IPS-18c (cell line): Measurements from ENCODE around the gene CLNK.
"Not testable (repeated sequence)": the region's sequence is repeated elsewhere in the genome, so short reads cannot be mapped to it uniquely, and the experiment has no call there.

Source experiments
- H3K4me3 ChIP-seq: 2 replicates; pipeline ENCODE4 v1.7.0; 2013; ENCODE audit warnings: low read depth, mild to moderate bottlenecking, low read length, moderate library complexity; ENCODE audit not compliant: insufficient read depth
- H3K9me3 ChIP-seq: one replicate; pipeline ENCODE4 v1.6.1; 2013; ENCODE audit warnings: mild to moderate bottlenecking, low read length, moderate library complexity; ENCODE audit not compliant: control insufficient read depth, insufficient read depth

Gene CLNK

DNA sequence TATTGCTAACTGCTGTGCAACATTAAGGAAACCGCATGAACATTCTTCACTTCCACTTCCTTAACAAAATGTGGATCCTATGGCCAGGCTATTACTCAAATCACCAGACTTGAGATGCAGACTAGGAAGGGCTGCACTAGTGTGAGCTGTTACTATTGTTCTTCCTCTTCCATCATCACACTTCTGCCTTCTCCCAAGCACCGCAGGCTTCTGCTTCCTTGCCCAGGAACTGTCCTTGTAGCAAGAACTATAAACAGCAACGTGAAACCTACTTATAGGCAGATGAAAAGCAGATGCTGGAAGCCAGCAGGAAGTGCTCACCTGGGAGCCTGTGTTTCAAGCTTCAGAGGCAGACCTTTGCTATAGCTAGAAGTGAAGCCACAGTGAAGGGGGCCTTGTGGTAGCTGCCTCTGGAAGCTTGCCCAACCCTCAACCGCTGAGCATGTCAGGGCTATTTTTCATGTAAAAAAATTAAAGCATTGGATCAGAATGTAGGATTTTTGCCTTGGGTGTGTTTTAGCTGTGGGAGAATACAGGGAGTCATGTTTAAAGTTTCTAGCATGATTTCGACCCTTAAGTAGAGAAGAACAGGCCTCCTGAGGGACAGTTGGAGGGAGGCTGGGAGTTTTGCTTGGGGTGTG, 43.9 kb downstream of the CLNK start:
- no peak overlapping the region for H3K4me3 ChIP-seq
- no peaks in the 10 kb centered on the region for H3K9me3 ChIP-seq

- Histone ChIP-seq H3K9me3 (no peaks in the 10 kb centered on the region), H3K4me3 (no peak overlapping the region)
Observed at GRCh38 chr4:10639664-10640063, 44.9 kb downstream of the CLNK start.

DNA sequence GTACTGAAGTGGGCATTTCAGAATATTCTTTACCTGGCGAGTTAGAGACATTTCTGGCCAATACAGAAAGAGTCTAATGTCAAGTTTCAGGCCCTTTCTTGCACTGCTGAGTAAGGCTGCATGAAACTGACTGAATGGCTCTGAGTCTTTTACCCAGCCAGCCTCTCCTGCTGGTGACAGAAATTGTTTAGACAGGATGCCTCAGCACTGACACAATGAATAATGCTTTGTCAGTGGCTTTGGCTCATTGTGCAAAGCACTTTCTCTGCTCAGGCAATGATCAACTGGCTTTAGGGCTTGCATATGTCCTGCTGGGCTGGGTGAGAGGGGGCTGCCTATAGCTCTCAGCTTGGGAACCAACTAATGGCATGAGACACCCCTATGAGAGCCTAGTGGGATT, 45.5 kb downstream of the CLNK start:
- Histone ChIP-seq H3K9me3 (no peaks in the 10 kb centered on the region), H3K4me3 (no peak overlapping the region)

GRCh38 chr4:10635091-10635490, 49.5 kb downstream of the CLNK start:
- H3K9me3 ChIP-seq, result no peaks in the 10 kb centered on the region
- H3K4me3 ChIP-seq, result no peak overlapping the region

DNA sequence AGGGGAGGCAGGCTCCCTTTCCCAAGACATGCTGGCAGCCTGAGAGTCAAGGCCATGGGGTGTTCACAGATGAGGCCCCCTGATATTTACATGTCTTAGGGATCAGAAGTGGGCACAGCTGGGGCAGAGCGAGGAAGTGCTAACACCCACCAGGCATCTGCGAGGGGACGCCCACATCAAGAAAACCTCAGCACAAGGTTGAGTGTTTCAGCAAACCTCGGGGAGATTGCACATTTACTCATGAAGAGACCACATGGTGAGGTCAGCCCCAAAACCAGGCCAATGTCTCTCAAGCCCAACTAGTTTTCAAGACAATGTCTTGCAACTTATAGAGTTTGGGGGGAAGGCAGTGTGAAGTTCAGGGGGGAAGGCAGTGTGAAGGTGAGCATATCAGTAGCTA, 55.2 kb downstream of the CLNK start:
- Histone ChIP-seq H3K9me3 (no peaks in the 10 kb centered on the region), H3K4me3 (no peak overlapping the region)

- no peaks in the 10 kb centered on the region for H3K9me3 ChIP-seq
- no peak overlapping the region for H3K4me3 ChIP-seq
Observed at GRCh38 chr4:10625131-10625530, 59.4 kb downstream of the CLNK start.

DNA sequence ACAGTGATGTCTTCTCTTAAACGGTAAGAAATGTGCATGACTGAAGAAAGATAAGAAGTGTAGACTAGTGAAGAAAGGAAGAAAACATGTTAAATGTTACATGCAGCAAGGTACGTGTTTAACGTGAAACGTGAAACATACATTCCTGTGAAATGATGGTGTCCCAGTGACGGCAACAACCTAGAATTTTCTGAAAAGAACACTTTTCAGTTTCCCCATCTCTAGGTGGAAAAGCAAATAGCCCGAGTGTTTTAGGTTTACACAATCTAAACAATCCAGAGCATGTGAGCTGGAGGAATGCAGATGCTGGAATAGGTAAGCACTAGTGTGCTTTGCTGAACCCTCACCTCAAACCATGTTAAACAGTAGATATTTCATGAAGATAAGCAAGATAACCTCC, 60.7 kb downstream of the CLNK start:
- Histone ChIP-seq H3K4me3 (no peak overlapping the region), H3K9me3 (no peaks in the 10 kb centered on the region)

DNA sequence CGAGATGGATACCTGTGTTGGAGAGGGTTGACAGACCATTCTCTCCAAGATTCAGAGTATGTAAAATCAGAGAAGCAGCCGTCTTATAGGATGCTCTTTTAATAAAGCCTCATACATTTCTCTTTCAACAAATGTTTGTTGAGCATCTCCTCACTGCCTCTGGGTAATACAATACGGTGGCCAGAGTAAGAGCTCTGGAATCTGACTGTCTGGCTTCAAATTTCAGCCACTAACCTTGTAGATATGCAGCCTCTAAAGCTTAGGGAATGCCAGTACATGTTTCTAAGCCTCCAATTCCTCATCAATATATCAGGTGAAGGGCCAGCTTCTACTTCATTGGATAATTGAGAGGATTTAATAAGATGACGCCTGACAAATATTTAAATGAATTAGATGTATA, 61.3 kb downstream of the CLNK start:
- no peak overlapping the region for H3K4me3 ChIP-seq
- H3K9me3 ChIP-seq, result no peaks in the 10 kb centered on the region

- Histone ChIP-seq H3K9me3 (no peaks in the 10 kb centered on the region), H3K4me3 (no peak overlapping the region)
Observed at GRCh38 chr4:10622728-10623127, 61.8 kb downstream of the CLNK start.

- H3K4me3 ChIP-seq, result no peak overlapping the region
- H3K9me3 ChIP-seq, result no peaks in the 10 kb centered on the region
Observed at GRCh38 chr4:10620935-10621488, 63.6 kb downstream of the CLNK start.

DNA sequence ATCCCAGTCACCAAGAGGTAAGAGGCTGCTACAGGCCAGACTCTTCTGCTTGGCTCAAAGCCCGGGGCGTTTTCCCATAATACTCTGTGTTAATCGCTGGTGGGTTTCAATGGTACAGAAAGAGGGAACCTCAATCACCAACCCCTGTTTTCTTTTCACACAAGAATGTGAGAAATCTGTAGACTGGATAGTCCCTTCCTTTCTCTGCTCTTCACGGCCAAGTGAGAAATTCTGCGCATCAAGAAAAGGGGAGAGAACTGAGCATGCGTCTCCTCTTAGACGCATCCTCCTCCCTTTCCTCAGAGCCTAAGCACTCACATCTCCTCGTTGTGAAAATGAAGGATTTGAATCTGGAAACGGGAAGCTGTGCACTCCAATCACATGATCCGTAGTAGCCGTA, 64.7 kb downstream of the CLNK start:
- Histone ChIP-seq H3K4me3 (no peak overlapping the region), H3K9me3 (no peaks in the 10 kb centered on the region)

DNA sequence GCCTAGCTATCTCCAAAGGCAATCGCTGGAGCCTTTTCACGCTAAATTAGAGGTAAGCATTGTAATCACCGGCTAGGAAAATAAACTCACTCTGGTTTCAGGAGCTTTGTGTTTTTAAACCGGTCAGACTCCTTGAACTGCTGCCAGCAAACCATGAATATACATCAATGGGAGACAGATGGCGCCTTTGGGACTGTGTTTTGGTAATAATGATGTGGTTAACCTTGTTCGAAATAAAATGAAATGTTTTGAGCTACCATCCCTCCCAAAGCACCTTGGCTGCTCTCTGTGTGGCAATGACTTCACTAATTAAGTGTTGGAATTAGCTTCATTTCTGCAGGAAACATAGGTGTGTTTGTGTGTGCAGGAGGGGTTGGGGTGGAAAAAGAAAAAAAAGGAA, 65.3 kb downstream of the CLNK start:
- Histone ChIP-seq H3K9me3 (no peaks in the 10 kb centered on the region), H3K4me3 (no peak overlapping the region)

DNA sequence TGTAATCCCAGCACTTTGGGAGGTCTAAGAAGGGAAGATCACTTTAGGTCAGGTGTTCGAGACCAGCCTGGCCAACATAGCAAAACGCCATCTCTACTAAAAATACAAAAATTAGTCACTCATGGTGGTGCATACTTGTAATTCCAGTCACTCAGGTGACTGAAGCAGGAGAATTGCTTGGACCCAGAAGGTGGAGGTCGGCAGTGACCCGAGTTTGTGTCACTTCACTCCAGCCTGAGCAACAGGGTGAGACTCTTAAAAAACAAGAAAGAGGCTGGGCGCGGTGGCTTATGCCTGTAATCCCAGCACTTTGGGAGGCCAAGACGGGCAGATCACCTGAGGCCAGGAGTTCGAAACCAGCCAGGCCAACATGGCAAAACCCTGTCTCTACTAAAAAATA, 69.6 kb downstream of the CLNK start:
- H3K9me3 ChIP-seq, H3K4me3 ChIP-seq: not testable (repeated sequence)

DNA sequence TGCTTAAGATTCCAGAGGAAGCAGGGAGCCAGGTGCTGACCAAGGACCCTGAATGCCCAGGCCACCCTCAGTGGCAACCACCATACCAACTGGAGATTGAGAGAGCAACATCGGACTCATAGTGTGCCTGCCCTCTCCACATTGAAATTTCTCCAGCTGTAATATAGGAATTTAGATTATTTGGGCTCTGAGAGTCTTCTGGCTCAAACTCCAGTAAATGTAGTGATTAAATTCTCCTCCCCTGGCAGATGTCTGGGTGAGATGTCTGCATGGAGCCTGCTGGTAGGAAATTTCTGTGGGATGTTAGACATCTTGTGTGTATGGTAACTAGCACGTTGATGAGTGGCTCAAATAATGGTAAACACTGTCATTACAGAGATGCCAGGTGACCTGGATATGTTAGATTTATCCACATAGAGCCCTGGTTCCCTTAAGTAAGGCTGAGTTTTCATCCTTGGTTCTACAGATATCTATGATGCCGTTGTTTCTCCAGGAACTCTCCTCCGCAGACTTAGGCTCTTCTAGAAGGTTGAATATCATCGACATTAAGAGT, 70.6 kb downstream of the CLNK start:
- Histone ChIP-seq H3K9me3 (no peaks in the 10 kb centered on the region), H3K4me3 (no peak overlapping the region)

DNA sequence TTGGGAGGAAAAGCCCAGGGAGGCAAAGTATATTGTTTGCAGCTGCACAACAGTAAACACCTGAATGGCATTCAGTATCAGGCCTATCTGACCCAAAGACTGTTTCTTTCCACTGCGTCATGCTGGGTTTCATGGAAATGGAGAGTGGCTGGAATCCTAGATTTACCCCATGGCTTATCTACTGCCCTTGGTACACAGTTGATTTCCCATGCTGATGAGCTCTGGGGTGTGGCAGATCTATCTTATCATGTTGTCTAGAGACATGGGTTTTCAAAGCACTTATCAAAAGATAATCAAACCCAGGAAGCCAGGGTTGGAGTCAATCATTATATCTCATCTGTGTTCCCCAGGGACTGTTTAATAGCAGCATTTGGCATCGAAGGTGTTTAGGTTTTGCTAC, 72.1 kb downstream of the CLNK start:
- H3K9me3 ChIP-seq, result no peaks in the 10 kb centered on the region
- no peak overlapping the region for H3K4me3 ChIP-seq

DNA sequence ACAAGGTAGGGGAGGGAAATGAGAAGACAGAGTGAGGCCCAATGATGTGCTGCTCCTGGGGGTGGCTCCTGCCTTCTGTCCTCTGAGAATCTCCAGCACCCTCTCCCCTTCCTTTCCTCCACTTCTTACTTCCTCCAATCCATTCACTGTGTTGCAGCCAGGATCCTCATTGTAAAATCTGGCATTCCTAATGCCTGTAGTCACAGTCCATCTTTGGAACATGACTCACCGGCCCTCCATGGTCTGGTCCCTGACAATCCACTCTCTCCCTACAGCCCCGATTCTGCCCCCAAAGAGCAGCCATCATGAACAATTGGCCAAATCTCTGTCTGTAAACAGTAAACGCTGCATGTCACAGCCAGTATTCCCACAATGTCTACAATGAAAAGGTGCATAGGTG, 72.9 kb downstream of the CLNK start:
- Histone ChIP-seq H3K4me3 (no peak overlapping the region), H3K9me3 (no peaks in the 10 kb centered on the region)

DNA sequence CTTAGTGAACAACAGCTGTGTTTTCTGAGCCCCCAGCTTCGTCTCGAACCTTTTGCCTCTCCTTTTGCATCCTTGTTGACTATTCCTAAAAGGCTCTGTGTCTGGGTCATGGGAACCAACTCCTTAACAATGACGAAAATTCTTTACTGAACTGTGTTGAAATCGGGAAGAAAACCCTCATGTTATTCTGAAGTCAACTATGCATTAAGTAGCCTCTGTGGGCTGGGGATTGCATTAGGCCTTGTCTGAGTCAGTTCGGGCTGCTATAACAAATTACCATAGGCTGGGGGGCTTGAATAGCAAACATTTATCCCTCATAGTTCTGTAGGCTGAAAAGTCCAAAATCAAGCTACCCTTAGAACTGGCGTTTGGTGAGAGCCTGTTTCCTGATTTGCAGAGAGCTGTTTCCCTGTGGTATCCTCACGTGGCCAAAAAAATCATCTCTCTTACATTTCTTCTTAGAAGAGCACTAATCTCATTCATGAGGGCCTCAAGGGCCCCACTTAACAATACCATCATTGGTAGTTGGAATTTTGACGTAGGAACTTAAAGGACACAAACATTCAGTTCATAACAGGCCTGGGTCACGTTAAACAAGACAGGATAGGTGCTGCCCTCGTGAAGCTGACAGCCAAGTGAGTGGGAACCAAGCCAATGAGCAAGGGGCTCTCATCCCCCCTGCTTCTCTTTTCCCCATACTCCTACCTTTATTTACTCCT, 75.9 kb downstream of the CLNK start:
- Histone ChIP-seq H3K4me3 (no peak overlapping the region), H3K9me3 (no peaks in the 10 kb centered on the region)

GRCh38 chr4:10607206-10607605, 77.4 kb downstream of the CLNK start:
- Histone ChIP-seq H3K4me3 (no peak overlapping the region), H3K9me3 (no peaks in the 10 kb centered on the region)
